ENCODE data around the gene LIM2.
"Not testable (repeated sequence)": the region's sequence is repeated elsewhere in the genome, so short reads cannot be mapped to it uniquely, and the experiment has no call there.

LIM2 gene

GRCh38 chr19:51422053-51422448, 34.3 kb upstream of the LIM2 start:
- POLR2A ChIA-PET (ENCODE audit: low non-redundant PET): no interaction called here
- peak; percentile 92 for TF ChIP-seq CTCF (conservative IDR thresholded peaks at IDR 0.05; ENCODE audit: low read depth)
- no peak overlapping the region for H3K27ac ChIP-seq
- DNase-seq (ENCODE audit: low spot score): peak; percentile 77
- CTCF ChIA-PET: interaction anchor here (0.5 to 1.3 kb wide), 15 partner anchors 19 to 829 kb away, joined by 3 to 6 read pairs (median 4); no protein-coding TSS in a partner anchor

GRCh38 chr19:51421229-51422052, 33.7 kb upstream of the LIM2 start:
- TF ChIP-seq CTCF (conservative IDR thresholded peaks at IDR 0.05; ENCODE audit: low read depth): no peak
- POLR2A ChIA-PET (ENCODE audit: low non-redundant PET): no interaction called here
- DNase-seq (ENCODE audit: low spot score): no peak
- no peak overlapping the region for H3K27ac ChIP-seq
- CTCF ChIA-PET: interaction anchor here (0.5 to 1.5 kb wide), 17 partner anchors 18 to 828 kb away, joined by 3 to 6 read pairs (median 4); no protein-coding TSS in a partner anchor

- POLR2A ChIA-PET (ENCODE audit: low non-redundant PET); H3K27ac ChIP-seq; DNase-seq (ENCODE audit: low spot score): not testable (repeated sequence)
- CTCF ChIA-PET: interaction anchor here (0.6 to 1.5 kb wide), 4 partner anchors 21 to 332 kb away, joined by 3 to 6 read pairs (median 4); no protein-coding TSS in a partner anchor
Observed at GRCh38 chr19:51420511-51420910, 32.7 kb upstream of the LIM2 start.

GRCh38 chr19:51418707-51419106, 30.9 kb upstream of the LIM2 start:
- ChIA-PET CTCF (interaction anchor here (0.8 to 1.7 kb wide), 2 partner anchors 54 to 238 kb away, joined by 3 to 5 read pairs; no protein-coding TSS in a partner anchor), POLR2A (ENCODE audit: low non-redundant PET) (no interaction called here)
- DNase-seq (ENCODE audit: low spot score): no peak
- TF ChIP-seq CTCF (conservative IDR thresholded peaks at IDR 0.05; ENCODE audit: low read depth): no peak
- no peak overlapping the region for H3K27ac ChIP-seq

GRCh38 chr19:51417810-51418157, 30.0 kb upstream of the LIM2 start:
- no peak overlapping the region for H3K27ac ChIP-seq
- ChIA-PET POLR2A (ENCODE audit: low non-redundant PET) (no interaction called here), CTCF (interaction anchor here (0.7 to 1.7 kb wide), 2 partner anchors 24 to 55 kb away, joined by 3 to 5 read pairs; no protein-coding TSS in a partner anchor)
- no peak for DNase-seq (ENCODE audit: low spot score)
- TF ChIP-seq CTCF (conservative IDR thresholded peaks at IDR 0.05; ENCODE audit: low read depth): no peak

GRCh38 chr19:51417107-51417809, 29.5 kb upstream of the LIM2 start, which contains the start of gene SIGLEC10:
TSS of gene SIGLEC10 (minus strand) at chr19:51417642. CDS start at chr19:51417581, 61 bp downstream.
- ChIA-PET POLR2A (ENCODE audit: low non-redundant PET) (no interaction called here), CTCF (interaction anchor here (0.6 to 1.7 kb wide), 2 partner anchors 56 to 121 kb away, joined by 3 to 5 read pairs; no protein-coding TSS in a partner anchor)
- no peak for TF ChIP-seq CTCF (conservative IDR thresholded peaks at IDR 0.05; ENCODE audit: low read depth)
- DNase-seq (ENCODE audit: low spot score): no peak
- no peak within 1 kb of the TSS for H3K27ac ChIP-seq

GRCh38 chr19:51416422-51416821, 28.6 kb upstream of the LIM2 start:
- POLR2A ChIA-PET (ENCODE audit: low non-redundant PET); CTCF ChIA-PET; DNase-seq (ENCODE audit: low spot score); H3K27ac ChIP-seq: not testable (repeated sequence)
